Muscle of leg (tissue), 11 donors: ENCODE data around the gene CNKSR3. TPM values are rescaled to one million over a fixed set of nuclear protein-coding genes. Genes with fewer than 3 reads are reported as not detected.

ENCODE experiments used
- DNase-seq: peaks from one replicate; pipeline ENCODE4 v3.0.0; 2013
- H3K27ac ChIP-seq: one replicate; pipeline ENCODE4 v1.5.1; 2013; ENCODE audit warnings: mild to moderate bottlenecking, low read length, control low read depth
- H3K27me3 ChIP-seq: one replicate; pipeline ENCODE4 v1.6.1; 2013; ENCODE audit warnings: low read length; ENCODE audit not compliant: control insufficient read depth, insufficient read depth
- H3K36me3 ChIP-seq: one replicate; pipeline ENCODE4 v1.6.1; 2013; ENCODE audit warnings: low read length; ENCODE audit not compliant: control insufficient read depth, insufficient read depth
- H3K4me1 ChIP-seq: one replicate; pipeline ENCODE4 v1.6.1; 2013; ENCODE audit warnings: low read length; ENCODE audit not compliant: control insufficient read depth, insufficient read depth
- H3K4me3 ChIP-seq: one replicate; pipeline ENCODE4 v1.5.1; 2013; ENCODE audit warnings: low read length, control low read depth
- H3K9me3 ChIP-seq: replicated peaks from 2 replicates; pipeline ENCODE4 v1.6.1; 2013; ENCODE audit warnings: low read depth, low read length; ENCODE audit not compliant: control insufficient read depth
- WGBS: methylation state at CpG from one replicate; pipeline ENCODE4 v1.1.5; 2013; ENCODE audit warnings: missing lambda C conversion rate; ENCODE audit not compliant: insufficient coverage; 5-methylcytosine and 5-hydroxymethylcytosine counted together
- polyA plus RNA-seq, 8 donors: library from polyadenylated mRNA; unstranded; fragments of 120-200 nt; gene quantifications; one replicate each; pipeline versions ENCODE4 v1.2.1 to v1.2.3, GENCODE V29; 2013; ENCODE audit warnings: inconsistent platforms in 1 of 8, low replicate concordance in 1 of 8; ENCODE audit not compliant: insufficient read length in 8 of 8, insufficient read depth in 1 of 8
- total RNA-seq: library from RNA; stranded (reverse); fragments of 120-200 nt; gene quantifications from one replicate; pipeline ENCODE4 v1.2.4, GENCODE V29; 2013

Gene CNKSR3
- total and polyA plus RNA-seq, 9 donors, result 11.6 to 22.1 (median 14.7) TPM

- H3K9me3 ChIP-seq, result no peaks in the 10 kb centered on the region
- H3K27me3 ChIP-seq, result no peaks in the 10 kb centered on the region
Measured at GRCh38 chr6:154341871-154342270, 168.6 kb downstream of the CNKSR3 start.

GRCh38 chr6:154341336-154341735 lies 169.1 kb downstream of the CNKSR3 start:
- H3K4me1 ChIP-seq, result peaks cover 2% of the 10 kb centered on the region
- no peaks in the 10 kb centered on the region for H3K27me3 ChIP-seq
- peak; percentile 56 for DNase-seq
- no peaks in the 10 kb centered on the region for H3K9me3 ChIP-seq
- no peaks in the 10 kb centered on the region for H3K36me3 ChIP-seq
- H3K4me3 ChIP-seq, result no peak overlapping the region
- 50% methylated on average over 1 of the region's 4 CpGs for WGBS
- H3K27ac ChIP-seq, result no peak overlapping the region

More at GRCh38 chr6:154341871-154342270, 168.6 kb downstream of the CNKSR3 start:
- Histone ChIP-seq H3K27ac (no peak overlapping the region), H3K36me3 (no peaks in the 10 kb centered on the region), H3K4me1 (peaks cover 2% of the 10 kb centered on the region), H3K4me3 (no peak overlapping the region)
- DNase-seq, result no peak
- WGBS, result 45% methylated on average over 4 of the region's 5 CpGs

Other genes starting within 250 kb of the CNKSR3 start
- 1.4 TPM for gene IPCEF1, start 153.9 kb downstream of the CNKSR3 start, total RNA-seq
- 1 to 10 TPM in 3 of 8 donors, under 1 TPM in 5; 0.60 to 1.5 (median 0.75) TPM for gene IPCEF1, start 153.9 kb downstream of the CNKSR3 start, polyA plus RNA-seq
- gene SCAF8, start 222.7 kb upstream of the CNKSR3 start, total RNA-seq, result 38.9 TPM
- 10 to 100 TPM; 27.2 to 43.2 (median 34.2) TPM for gene SCAF8, start 222.7 kb upstream of the CNKSR3 start, polyA plus RNA-seq